ENCODE data around the gene TBC1D20. TPM values are rescaled to one million over a fixed set of nuclear protein-coding genes. Genes with fewer than 3 reads are reported as not detected.
A peak's percentile ranks its signal among the peaks of the same experiment; 100 is the strongest.

TBC1D20 gene
- total and polyA plus RNA-seq, 4 donors, result 15.7 to 42.4 (median 27.2) TPM

DNA sequence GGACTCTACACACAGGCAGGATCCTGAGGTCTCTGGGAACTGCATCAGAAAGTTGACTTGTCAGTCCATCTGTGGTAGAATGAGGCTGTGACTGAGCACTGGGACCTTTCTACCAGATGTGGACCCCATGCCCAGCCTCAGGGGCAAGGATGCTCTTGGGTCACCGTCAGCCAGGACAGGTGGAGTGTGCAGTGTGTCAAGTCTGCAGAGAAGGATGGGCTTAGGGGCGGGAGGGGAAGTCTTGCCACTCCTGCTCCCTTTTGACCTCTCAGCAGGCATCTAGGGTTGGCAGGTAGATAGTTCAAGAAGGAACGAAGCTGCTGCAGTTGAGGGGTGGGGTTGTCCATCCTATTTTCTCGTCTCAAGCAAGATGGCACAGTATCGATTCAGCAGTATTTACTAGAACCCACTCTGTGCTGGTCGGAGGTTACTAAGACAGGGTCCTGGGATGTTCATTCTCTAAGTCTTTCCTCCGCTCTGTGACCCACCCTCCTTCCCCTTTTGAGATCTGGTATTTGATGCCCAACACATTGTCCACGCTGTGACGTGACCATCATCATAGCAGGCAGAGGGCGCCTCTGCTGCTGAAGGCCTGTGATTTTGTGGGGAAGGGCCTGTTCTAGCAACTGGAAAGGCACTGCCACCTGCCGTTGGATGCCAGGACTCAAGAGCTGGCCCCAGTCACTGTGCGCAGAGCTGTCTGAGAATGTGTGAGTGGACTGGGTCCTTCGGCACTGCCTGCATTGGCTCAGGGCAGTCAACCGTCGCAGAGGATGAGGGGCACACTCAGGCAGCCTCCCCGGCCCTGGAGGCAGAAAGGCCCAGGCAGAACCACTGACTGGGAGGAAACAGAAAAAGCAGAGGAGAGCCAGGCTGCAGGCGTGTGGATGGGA is 31.1 kb downstream of the TBC1D20 start:
- Histone ChIP-seq H3K27ac (ENCODE audit: low read depth in 1 of 2, low read length in 1 of 2) (no peak overlapping the region), H3K9ac (ENCODE audit: insufficient read depth in 1 of 2, low read length in 2 of 2) (no peak overlapping the region), H3K4me3 (no peak overlapping the region), H3K36me3 (ENCODE audit: control insufficient read depth in 4 of 4, insufficient read depth in 4 of 4, low read length in 4 of 4) (peaks cover 7 to 56% (median 39%) of the 10 kb centered on the region in 4 donors), H3K27me3 (ENCODE audit: control insufficient read depth in 3 of 3, insufficient read depth in 3 of 3, low read length in 2 of 3) (no peaks in the 10 kb centered on the region), H3K4me1 (ENCODE audit: control insufficient read depth in 5 of 5, insufficient read depth in 5 of 5, low read length in 5 of 5) (peaks cover 0 to 2% (median 0%) of the 10 kb centered on the region in 5 donors), H3K9me3 (ENCODE audit: control insufficient read depth in 4 of 4, insufficient read depth in 3 of 4, low read length in 3 of 4) (no peaks in the 10 kb centered on the region)
- TF ChIP-seq, protein P1, sequence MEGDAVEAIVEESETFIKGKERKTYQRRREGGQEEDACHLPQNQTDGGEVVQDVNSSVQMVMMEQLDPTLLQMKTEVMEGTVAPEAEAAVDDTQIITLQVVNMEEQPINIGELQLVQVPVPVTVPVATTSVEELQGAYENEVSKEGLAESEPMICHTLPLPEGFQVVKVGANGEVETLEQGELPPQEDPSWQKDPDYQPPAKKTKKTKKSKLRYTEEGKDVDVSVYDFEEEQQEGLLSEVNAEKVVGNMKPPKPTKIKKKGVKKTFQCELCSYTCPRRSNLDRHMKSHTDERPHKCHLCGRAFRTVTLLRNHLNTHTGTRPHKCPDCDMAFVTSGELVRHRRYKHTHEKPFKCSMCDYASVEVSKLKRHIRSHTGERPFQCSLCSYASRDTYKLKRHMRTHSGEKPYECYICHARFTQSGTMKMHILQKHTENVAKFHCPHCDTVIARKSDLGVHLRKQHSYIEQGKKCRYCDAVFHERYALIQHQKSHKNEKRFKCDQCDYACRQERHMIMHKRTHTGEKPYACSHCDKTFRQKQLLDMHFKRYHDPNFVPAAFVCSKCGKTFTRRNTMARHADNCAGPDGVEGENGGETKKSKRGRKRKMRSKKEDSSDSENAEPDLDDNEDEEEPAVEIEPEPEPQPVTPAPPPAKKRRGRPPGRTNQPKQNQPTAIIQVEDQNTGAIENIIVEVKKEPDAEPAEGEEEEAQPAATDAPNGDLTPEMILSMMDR (IDR thresholded peaks at IDR 0.05; ENCODE audit: control extremely low read depth, extremely low read depth), result peak; percentile 50
- ATAC-seq (ENCODE audit: insufficient read depth, low FRiP score) (peak; percentile 22), DNase-seq (peak; percentile 74 to 83 (median 80))
- 67 to 74% methylated on average over 17 of the region's 17 CpGs for WGBS, 2 donors

DNA sequence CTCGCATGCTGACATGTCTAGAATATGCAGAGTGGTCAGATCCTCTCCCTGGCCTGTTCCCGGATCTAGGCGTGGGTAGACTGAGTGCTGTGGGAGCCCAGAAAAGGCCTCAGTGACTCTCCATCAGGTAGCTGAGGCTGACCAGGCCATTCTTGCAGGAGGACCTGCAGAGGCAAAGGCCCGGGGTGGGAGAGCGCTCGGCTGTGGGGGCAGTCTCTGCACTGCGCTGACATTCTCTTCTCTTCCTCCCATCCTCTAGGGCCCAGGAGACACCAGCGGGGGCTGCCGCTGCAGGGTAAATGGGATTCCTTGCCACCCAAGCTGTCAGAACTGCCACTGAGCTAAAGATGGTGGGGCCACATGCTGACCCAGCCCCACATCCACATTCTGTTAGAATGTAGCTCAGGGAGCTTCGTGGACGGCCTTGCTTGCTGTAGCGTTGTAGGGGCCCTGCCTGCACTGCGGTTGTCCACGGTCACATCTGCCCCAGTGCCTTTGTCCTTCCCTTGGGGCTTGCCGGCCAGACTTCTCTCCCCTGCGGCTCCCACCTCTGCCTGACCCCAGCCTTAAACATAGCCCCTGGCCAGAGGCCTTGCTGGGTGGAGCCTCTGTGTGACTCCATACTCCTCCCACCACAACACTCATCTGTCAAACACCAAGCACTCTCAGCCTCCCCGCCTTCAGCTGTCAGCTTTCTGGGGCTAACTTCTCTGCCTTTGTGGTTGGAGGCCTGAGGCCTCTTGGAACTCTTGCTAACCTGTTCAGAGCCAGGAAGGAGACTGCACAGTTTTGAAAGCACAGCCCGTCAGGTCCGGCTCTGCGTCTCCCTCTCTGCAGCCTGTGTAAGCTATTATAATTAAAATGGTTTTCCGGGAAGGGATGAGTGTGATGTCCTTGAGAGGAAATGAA is 32.0 kb downstream of the TBC1D20 start:
- TF ChIP-seq, protein P1 (IDR thresholded peaks at IDR 0.05; ENCODE audit: control extremely low read depth, extremely low read depth), result no peak
- Histone ChIP-seq H3K27me3 (ENCODE audit: control insufficient read depth in 3 of 3, insufficient read depth in 3 of 3, low read length in 2 of 3) (no peaks in the 10 kb centered on the region), H3K27ac (ENCODE audit: low read depth in 1 of 2, low read length in 1 of 2) (no peak overlapping the region), H3K36me3 (ENCODE audit: control insufficient read depth in 4 of 4, insufficient read depth in 4 of 4, low read length in 4 of 4) (peaks cover 3 to 49% (median 36%) of the 10 kb centered on the region in 4 donors), H3K9me3 (ENCODE audit: control insufficient read depth in 4 of 4, insufficient read depth in 3 of 4, low read length in 3 of 4) (no peaks in the 10 kb centered on the region), H3K9ac (ENCODE audit: insufficient read depth in 1 of 2, low read length in 2 of 2) (no peak overlapping the region), H3K4me3 (no peak overlapping the region), H3K4me1 (ENCODE audit: control insufficient read depth in 5 of 5, insufficient read depth in 5 of 5, low read length in 5 of 5) (peaks cover 0 to 2% (median 0%) of the 10 kb centered on the region in 5 donors)
- DNase-seq (no peak), ATAC-seq (ENCODE audit: insufficient read depth, low FRiP score) (no peak)
- 88 to 93% methylated on average over 21 of the region's 21 CpGs for WGBS, 2 donors

DNA sequence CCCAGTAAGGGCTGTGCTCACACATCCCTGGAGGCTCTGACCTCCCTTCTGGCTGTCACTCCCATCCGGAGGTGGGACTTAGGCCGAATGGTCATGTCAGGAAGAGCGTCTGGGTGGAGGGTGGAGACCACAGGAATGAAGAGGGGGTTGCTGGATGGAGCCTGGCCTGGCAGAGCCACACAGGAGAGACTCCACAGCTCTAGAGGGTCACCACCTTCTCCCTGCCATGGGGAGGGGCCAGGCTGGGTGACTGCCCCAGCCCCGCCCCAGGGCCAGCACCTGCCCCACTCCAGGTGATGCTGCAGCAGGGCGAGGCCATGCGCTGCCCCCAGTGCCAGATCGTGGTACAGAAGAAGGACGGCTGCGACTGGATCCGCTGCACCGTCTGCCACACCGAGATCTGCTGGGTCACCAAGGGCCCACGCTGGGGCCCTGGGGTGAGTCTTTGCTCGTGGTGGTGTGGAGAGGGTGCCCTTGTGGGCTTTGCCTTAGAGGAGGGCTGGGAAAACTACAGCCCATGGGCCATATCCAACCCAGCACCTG is 33.6 kb downstream of the TBC1D20 start:
- H3K9me3 ChIP-seq (ENCODE audit: control insufficient read depth in 4 of 4, insufficient read depth in 3 of 4, low read length in 3 of 4), result no peaks in the 10 kb centered on the region
- DNase-seq (no peak), ATAC-seq (ENCODE audit: insufficient read depth, low FRiP score) (no peak)
- H3K9ac ChIP-seq (ENCODE audit: insufficient read depth in 1 of 2, low read length in 2 of 2), result no peak overlapping the region
- no peak overlapping the region for H3K27ac ChIP-seq (ENCODE audit: low read depth in 1 of 2, low read length in 1 of 2)
- H3K4me3 ChIP-seq, result no peak overlapping the region
- H3K36me3 ChIP-seq (ENCODE audit: control insufficient read depth in 4 of 4, insufficient read depth in 4 of 4, low read length in 4 of 4), result peaks cover 3 to 53% (median 35%) of the 10 kb centered on the region in 4 donors
- no peaks in the 10 kb centered on the region for H3K27me3 ChIP-seq (ENCODE audit: control insufficient read depth in 3 of 3, insufficient read depth in 3 of 3, low read length in 2 of 3)
- H3K4me1 ChIP-seq (ENCODE audit: control insufficient read depth in 5 of 5, insufficient read depth in 5 of 5, low read length in 5 of 5), result peaks cover 0 to 2% (median 0%) of the 10 kb centered on the region in 5 donors
- 84 to 93% methylated on average over 12 to 14 of the region's 14 CpGs for WGBS, 2 donors
- TF ChIP-seq, protein P1 (IDR thresholded peaks at IDR 0.05; ENCODE audit: control extremely low read depth, extremely low read depth), result no peak

Data from lung (tissue), 12 donors.